ENCODE data around the gene CLEC20A. TPM values are rescaled to one million over a fixed set of nuclear protein-coding genes. Genes with fewer than 3 reads are reported as not detected.

CLEC20A gene
- total and polyA plus RNA-seq, 9 donors, result not detected

- no peak for DNase-seq
- intact Hi-C loops (cut with DNase I), result no loop called here
- 93 to 97% (median 95%) methylated on average over 5 of the region's 5 CpGs for WGBS, 3 donors
- H3K4me3 ChIP-seq, result no peak overlapping the region
- no peak overlapping the region for H3K27ac ChIP-seq
- no peaks in the 10 kb centered on the region for H3K36me3 ChIP-seq
- H3K4me1 ChIP-seq (ENCODE audit: insufficient read depth), result peaks cover 4% of the 10 kb centered on the region
- TF ChIP-seq CTCF (IDR thresholded peaks at IDR 0.05) (no peak), POLR2A (IDR thresholded peaks at IDR 0.05) (no peak), EP300 (IDR thresholded peaks at IDR 0.05) (no peak)
- no peaks in the 10 kb centered on the region for H3K9me3 ChIP-seq
- no peaks in the 10 kb centered on the region for H3K27me3 ChIP-seq
These were observed 39.6 kb upstream of the CLEC20A start for GRCh38 chr1:178536329-178536728.

- peaks cover 4% of the 10 kb centered on the region for H3K4me1 ChIP-seq (ENCODE audit: insufficient read depth)
- H3K27ac ChIP-seq, result no peak overlapping the region
- 94 to 99% (median 96%) methylated on average over 9 of the region's 9 CpGs for WGBS, 3 donors
- H3K9me3 ChIP-seq, result no peaks in the 10 kb centered on the region
- H3K27me3 ChIP-seq, result no peaks in the 10 kb centered on the region
- TF ChIP-seq CTCF (IDR thresholded peaks at IDR 0.05) (no peak), EP300 (IDR thresholded peaks at IDR 0.05) (no peak), POLR2A (IDR thresholded peaks at IDR 0.05) (no peak)
- intact Hi-C loops (cut with DNase I), result loop anchor here in 1 of 4 donors (2.0 kb wide), 1 partner anchor 218 kb away; no protein-coding TSS in a partner anchor
- H3K36me3 ChIP-seq, result no peaks in the 10 kb centered on the region
- H3K4me3 ChIP-seq, result no peak overlapping the region
- DNase-seq, result no peak
These were observed 37.5 kb upstream of the CLEC20A start for GRCh38 chr1:178534137-178534868.

GRCh38 chr1:178533121-178533946 lies 36.6 kb upstream of the CLEC20A start:
- H3K27me3 ChIP-seq, result no peaks in the 10 kb centered on the region
- intact Hi-C loops (cut with DNase I), result no loop called here
- no peaks in the 10 kb centered on the region for H3K36me3 ChIP-seq
- TF ChIP-seq POLR2A (IDR thresholded peaks at IDR 0.05) (no peak), EP300 (IDR thresholded peaks at IDR 0.05) (no peak), CTCF (IDR thresholded peaks at IDR 0.05) (no peak)
- H3K4me1 ChIP-seq (ENCODE audit: insufficient read depth), result peaks cover 4% of the 10 kb centered on the region
- H3K4me3 ChIP-seq, result no peak overlapping the region
- WGBS, 3 donors, result 50 to 59% (median 52%) methylated on average over 9 of the region's 9 CpGs
- no peak for DNase-seq
- H3K9me3 ChIP-seq, result no peaks in the 10 kb centered on the region
- no peak overlapping the region for H3K27ac ChIP-seq

GRCh38 chr1:178532392-178532791 lies 35.6 kb upstream of the CLEC20A start:
- no peak overlapping the region for H3K4me3 ChIP-seq
- no peaks in the 10 kb centered on the region for H3K27me3 ChIP-seq
- 16 to 27% (median 23%) methylated on average over 13 of the region's 13 CpGs for WGBS, 3 donors
- H3K36me3 ChIP-seq, result no peaks in the 10 kb centered on the region
- TF ChIP-seq EP300 (IDR thresholded peaks at IDR 0.05) (no peak), POLR2A (IDR thresholded peaks at IDR 0.05) (no peak), CTCF (IDR thresholded peaks at IDR 0.05) (peak; percentile 62 to 77 (median 73))
- H3K27ac ChIP-seq, result no peak overlapping the region
- peaks cover 1% of the 10 kb centered on the region for H3K4me1 ChIP-seq (ENCODE audit: insufficient read depth)
- intact Hi-C loops (cut with DNase I), result no loop called here
- DNase-seq, result peak; percentile 68 to 89 (median 86)
- H3K9me3 ChIP-seq, result no peaks in the 10 kb centered on the region

Data from ovary (tissue), 9 donors.